Hematopoietic multipotent progenitor cell treated with erythropoietin and hydrocortisone succinate and interleukin-3 and kit ligand, for 6 days (in vitro differentiated cells): ENCODE data around the gene PGRMC1.
A peak's percentile ranks its signal among the peaks of the same experiment; 100 is the strongest.
"Not testable (repeated sequence)": the region's sequence is repeated elsewhere in the genome, so short reads cannot be mapped to it uniquely, and the experiment has no call there.

Source experiments
- DNase-seq: peaks from one replicate; pipeline ENCODE4 v3.0.0-alpha.2; 2015

PGRMC1 gene

DNA sequence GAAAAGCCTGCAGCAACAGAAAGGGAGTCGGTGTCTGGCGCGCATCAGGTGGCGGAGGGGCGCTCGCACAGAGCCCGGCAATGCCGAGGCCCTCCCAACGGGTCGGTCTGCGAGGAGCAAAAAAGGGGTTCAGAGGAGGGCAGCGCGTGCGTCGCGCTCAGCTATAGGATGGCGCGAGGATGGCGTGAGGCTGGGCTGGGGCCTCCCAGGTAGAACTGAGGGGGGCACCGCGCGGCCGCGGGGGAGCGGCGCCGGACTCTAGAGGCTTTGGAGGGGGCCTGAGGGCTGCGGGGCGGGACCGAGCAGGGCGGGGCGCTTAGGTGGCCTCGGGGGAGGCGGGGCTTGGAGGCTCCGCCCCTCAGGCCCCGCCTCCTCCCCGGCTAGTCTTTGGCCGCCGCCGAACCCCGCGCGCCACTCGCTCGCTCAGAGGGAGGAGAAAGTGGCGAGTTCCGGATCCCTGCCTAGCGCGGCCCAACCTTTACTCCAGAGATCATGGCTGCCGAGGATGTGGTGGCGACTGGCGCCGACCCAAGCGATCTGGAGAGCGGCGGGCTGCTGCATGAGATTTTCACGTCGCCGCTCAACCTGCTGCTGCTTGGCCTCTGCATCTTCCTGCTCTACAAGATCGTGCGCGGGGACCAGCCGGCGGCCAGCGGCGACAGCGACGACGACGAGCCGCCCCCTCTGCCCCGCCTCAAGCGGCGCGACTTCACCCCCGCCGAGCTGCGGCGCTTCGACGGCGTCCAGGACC is at the start of gene PGRMC1:
Gene PGRMC1 (plus strand): TSS at position 414 of the 751 bp plus-strand sequence. CDS start 79 bp downstream, at position 493.
- DNase-seq = peak; percentile 85

DNA sequence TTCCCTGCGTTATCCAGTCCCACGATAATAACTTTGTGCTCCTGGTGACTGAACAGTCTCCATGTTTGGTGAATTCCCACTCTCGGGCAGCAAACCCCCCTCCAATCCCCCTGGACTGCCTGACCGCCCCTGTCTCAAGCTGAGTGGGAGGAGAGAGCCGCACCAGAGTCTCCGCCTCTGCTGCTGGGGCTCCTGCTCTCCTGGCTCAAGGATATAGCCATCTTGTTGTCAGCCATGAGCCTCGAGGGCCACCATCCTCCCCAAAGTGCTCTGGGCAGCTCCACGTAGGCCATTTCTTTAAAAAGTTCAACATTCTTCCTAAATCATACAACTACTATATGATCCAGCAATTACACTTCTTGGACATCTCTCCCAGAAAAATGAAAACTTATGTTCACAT is 49.3 kb upstream of the PGRMC1 start:
- DNase-seq = no peak

DNA sequence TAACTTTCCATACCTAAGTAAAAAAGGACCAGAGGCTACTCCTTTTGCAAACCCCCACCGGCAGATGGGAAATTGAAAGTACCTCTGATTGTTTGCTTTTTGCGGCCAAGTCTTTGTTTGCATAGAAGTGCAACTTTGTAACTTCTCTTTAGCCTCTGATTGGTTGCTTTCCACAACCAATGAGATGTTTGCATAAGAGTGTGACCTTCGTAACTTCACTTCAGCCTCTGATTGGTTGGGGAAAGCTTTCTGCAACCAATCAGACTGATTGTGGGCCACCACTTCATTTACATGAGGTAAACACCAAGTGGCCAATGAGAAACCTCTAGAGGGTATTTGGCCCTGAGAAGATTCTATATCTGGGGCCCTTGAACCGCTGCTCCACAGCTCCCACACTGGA is 48.8 kb upstream of the PGRMC1 start:
- DNase-seq = no peak

DNA sequence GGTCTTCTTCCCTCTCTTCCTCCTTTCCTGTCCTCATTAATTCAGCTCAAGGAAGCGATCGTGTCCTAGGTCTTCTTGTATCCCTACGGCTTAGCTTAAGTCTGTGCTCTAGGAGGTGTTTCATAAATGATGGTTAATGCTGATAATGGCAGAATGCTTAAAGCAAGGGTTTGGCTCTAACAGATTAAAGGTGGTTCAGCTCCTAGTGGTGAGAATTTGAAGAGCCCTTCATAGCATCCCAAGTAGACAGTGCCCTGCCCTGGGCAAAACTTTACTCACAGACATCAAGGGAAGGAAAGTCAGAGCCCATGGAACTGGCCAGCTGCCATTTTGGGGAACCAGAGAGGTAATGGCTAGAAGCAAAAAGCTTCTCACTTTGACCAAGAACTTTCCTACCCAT is 47.0 kb upstream of the PGRMC1 start:
- DNase-seq = no peak

DNA sequence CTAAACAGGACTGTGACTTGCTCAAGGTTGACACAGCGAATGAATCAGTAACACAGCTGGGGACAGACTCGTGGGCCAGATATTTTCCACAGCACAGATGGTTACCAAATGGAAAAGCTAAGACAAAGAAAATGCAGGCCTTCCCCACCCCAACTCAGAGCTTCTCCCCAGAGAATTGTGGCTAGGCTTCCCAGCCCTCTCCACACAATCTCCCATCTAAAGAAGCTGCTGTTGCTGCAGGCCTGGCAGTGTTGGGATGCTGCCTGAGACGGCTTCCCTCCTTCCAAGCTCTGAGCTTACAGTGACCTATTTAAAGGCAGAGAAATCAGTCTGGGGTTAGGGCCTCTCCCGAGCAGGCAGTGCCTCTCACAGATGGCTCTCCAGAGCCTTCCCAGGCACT is 46.5 kb upstream of the PGRMC1 start:
- DNase-seq = no peak

DNA sequence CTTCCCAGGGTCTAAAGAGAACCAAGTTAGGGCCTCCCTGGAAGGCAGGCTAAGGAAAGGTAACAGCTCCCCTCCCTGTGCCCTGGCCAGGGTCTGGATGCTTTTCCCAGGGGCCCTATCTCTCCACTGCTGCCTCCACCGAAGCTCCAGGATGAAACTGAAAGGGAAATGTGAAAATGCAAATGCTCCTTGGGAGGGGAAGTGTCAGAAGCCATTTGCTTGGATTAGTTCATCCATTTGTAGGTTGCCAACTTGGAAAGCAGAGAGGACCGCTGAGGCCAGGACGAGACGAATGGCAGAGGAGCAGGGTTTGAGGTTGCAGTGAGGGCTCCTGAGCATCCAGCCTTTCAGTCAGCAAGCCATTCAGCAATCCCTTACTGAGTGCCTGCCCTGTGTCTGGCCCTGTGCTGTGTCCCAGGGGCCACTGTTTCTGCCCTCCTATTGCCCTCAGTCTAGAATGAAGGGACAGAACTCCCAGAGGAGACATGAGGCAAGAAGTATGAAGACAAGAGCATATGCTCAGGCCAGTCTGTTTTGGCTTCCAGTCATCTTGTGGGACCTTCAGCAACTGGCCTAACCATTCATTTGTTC is 45.9 kb upstream of the PGRMC1 start:
- DNase-seq = no peak

DNA sequence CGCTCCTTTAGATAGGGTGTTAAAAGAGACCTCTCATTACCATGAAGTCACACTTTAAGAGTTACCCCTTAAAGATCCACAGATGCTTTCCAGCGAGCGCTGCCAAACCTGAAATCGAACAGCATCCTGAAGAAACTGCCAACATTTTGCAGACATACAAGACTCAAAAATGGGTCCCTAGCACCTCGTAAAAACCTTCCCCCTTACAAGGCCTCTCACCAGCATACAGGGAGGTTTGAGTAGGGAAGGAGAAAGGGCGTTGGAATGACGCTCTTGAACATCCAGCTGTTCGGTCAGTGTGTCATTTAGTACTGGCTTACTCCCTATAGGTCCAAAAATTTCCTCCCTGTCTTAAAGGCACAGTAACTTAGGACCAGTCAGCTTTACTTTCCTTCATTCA is 45.3 kb upstream of the PGRMC1 start:
- DNase-seq = no peak

DNA sequence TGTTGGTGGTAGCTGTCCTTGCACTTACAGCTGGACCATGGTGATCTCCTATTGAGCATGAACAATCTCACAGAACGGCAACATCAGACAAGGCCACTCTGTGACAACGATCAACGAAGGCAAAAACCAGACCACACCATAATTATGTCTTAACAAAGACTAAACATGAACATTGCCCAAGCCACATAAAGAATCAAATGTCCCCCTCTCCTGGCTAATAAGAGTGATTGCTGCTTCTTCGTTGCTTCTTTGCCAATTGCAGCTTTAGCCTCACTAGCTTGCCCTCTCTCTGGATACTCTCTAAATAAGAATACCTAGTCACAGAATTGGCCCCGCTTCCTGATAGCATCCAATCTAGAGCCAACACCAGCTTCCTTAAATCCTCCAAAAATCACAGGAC is 41.5 kb upstream of the PGRMC1 start:
- DNase-seq = peak; percentile 35

DNA sequence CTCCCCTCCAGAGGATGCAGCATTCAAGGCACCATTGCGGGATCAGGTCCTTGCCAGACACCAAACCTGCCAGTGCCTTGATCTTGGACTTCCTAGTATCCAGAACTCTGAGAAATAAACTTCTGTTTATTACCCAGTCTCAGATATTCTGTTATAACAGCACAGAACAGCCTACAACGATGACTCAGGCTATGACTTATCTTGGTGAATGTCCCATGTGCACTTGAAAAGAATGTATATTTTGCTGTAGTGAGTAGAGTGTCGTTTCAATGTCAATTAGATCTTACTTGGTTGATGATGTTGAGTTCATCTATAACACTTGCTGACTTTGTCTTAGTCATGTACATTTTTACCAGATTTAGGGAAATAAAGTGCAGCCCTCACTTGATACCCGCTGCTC is 34.5 kb upstream of the PGRMC1 start:
- DNase-seq = no peak

DNA sequence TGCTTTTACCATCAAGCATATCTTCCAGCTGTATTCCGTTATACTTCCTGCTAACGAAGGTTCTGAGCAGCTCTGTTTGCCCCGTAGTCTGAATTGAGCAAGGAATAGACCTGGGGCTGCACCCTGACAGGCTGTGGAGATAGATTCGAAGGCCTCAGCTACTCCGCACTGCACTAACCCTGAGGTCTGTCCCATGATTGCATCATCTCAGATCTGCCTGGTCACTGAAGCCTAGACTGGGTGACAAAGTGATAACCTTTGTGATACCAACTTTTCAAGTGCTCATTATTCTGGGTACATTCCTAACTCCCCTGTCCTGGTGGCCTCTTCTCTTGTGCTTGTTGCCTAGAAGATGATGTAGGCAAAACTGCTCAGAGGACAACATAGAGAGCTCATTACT is 29.9 kb upstream of the PGRMC1 start:
- no peak for DNase-seq

DNA sequence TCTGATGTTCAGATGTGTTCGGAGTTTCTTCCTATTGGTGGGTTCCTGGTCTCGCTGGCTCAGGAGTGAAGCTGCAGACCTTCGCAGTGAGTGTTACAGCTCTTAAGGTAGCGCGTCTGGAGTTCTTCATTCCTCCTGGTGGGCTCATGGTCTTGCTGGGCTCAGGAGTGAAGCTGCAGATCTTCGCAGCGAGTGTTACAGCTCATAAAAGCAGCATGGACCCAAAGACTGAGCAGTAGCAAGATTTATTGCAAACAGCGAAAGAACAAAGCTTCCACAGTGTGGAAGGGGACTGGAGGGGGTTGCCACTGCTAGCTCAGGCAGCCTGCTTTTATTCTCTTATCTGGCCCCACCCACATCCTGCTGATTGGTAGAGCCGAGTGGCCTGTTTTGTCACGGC is 28.6 kb upstream of the PGRMC1 start:
- DNase-seq = not testable (repeated sequence)

DNA sequence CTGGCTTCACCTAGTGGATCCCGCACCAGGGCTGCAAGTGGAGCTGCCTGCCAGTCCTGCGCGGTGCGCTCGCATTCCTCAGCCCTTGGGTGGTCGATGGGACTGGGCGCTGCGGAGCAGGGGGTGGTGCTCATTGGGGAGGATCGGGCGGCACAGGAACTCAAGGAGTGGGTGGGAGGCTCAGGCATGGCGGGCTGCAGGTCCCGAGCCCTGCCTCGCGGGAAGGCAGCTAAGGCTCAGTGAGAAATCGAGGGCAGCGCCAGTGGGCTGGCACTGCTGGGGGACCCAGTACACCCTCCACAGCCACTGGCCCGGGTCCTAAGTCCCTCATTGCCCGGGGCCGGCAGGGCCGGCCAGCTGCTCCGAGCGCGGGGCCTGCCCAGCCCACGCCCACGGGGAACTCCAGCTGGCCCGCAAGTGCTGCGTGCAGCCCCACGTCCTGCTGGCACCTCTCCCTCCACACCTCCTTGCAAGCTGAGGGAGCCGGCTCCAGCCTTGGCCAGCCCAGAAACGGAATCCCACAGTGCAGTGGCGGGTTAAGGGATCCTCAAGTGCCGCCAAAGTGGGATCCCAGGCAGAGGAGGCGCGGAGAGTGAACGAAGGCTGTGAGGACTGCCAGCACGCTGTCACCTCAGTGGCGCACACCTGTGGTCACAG is 27.6 kb upstream of the PGRMC1 start:
- no peak for DNase-seq

DNA sequence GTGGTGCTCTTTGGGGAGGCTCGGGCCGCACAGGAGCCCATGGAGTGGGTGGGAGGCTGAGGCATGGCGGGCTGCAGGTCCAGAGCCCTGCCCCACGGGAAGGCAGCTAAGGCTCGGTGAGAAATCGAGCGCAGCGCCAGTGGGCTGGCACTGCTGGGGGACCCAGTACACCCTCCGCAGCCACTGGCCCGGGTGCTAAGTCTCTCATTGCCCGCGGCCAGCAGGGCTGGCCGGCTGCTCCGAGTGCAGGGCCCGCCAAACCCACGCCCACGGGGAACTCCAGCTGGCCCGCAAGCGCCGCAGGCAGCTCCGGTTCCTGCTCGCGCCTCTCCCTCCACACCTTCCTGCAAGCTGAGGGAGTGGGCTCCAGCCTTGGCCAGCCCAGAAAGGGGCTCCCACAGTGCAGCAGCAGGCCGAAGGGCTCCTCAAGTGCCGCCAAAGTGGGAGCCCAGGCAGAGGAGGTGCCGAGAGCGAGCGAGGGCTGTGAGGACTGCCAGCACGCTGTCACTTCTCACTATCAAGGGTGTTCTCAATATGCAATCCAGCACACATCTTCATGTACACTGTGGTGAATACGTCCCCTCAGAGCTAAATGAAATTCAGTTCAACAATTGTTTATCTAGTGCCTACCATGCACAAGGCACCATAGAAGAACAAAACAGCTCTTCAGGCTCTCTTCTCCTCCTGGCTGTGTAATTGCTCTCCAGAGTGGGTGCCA is 25.0 kb upstream of the PGRMC1 start:
- not testable (repeated sequence) for DNase-seq

DNA sequence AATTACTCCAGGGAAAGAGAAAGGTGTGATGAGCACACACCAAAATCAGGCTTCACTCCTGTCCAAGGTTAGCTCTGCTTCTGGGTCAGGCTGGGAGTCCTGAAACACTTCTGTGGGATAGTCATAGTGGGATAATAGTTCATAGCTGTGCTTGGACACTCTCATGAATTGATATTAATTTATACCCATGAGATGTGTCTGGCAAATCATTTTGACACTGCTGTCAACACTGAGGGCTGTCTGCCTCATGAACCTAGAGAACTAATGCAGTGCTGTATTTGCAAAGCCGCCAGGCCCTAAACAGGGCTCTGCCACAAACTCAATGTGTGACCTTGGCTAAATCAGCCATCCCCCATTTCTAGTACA is 24.5 kb upstream of the PGRMC1 start:
- DNase-seq = no peak

DNA sequence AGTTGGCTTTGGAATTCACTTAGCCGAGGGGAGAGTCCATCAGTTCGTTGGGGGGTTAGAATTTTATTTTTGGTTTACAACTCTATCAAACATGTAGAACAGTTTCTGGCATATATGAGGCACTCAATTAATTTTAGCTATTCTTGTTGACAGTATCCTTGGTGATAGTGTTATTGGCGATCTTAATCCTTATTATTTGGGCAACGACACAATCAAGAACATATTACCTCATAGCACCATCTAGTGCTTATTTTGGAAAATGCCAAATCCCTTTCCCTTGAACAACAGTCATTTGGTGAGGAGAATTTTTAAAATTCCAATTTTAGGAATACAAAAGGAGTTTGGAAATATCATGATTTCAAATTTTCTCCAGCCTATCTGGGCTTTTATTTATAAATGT is 17.9 kb upstream of the PGRMC1 start:
- DNase-seq = peak; percentile 29

DNA sequence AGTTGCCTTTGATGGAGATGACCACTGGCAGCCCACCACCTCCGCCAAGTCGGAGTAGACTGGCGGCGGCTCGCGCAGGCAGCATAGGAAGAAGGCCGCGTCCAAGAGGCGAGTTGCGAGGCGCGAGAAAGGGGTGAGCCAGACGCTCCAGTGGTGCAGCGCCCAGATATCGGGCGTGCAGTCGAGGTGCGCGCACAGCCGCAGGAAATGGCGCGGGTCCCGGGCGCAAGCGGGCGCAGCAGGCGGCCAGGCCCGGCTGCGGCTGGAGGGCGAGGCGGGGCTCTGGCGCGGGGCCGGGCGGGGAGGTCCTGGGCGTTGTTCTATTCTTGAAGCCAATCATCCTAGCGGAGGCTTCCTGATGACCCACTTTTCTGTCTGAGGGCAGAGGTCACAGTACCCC is 13.2 kb upstream of the PGRMC1 start:
- DNase-seq = no peak

DNA sequence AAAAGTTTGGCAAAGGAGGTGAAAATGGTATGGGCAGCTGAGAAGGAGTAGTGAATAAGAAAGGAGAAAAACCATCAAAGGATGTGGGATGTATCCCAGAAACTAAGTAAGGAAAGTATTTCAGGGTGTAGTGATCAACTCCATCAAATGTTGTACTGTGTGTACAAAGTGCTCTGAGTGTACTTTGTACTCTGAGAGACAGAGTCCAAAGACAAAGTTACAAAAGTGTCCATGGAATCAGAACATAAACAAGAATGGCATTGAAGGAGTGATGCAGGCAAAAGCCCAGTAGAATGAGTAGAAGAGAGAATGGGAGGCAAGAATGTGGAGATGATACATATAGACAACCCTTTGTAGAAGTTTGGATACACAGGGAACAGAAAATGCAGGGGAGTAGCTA is 12.3 kb upstream of the PGRMC1 start:
- DNase-seq = no peak

DNA sequence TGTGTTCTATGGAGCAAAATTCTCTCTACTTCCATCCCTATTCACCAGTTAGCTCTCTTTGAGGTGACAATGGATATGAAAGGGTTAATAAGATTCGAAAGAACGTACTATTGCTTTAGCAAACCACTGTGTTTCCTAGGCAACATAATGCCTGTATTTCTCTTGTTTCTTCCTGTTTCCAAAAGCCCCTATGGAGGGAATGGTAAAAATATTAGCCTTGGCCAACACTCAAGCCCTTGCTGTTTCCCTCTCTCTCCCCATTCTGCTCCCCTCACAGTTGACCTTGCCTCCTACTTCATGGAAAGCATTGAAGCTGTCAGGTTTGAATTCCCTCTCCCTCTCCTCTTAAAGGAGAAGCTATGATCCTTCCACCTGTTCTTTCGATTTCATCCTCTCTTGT is 9.6 kb upstream of the PGRMC1 start:
- DNase-seq = peak; percentile 7

DNA sequence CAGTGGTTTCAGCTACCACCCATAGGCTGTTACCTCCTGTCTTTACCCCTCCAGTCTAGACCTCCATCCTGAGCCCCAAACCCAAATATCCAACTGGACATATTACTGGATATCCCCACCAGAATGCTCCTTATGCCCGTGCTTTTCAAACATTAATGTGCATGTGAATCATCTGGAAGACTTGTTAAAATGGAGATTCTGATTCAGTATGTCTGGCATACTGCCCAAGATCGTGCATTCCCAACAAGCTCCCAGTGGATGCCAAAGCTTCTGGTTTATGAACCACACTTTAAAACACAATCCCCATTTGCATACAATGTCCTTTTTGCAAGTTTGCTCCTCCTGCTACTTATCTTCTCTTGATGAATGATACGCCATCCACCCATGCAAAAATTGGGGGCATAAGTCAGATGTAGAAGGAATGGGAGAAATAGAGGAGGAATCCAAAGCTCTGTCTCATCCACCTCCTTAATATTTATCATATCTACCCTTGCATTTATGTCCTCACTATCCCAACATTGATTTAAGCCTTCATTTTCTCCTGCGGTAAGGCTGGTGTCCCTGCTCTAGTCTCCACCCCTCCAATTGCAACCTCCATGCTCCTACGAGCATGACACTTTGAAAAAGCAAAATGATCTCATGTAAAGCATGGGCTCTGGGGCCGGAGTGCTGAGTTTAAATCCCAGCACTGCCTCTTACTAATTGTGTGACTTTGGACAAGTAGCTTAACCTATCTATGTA is 7.4 kb upstream of the PGRMC1 start:
- DNase-seq = no peak

DNA sequence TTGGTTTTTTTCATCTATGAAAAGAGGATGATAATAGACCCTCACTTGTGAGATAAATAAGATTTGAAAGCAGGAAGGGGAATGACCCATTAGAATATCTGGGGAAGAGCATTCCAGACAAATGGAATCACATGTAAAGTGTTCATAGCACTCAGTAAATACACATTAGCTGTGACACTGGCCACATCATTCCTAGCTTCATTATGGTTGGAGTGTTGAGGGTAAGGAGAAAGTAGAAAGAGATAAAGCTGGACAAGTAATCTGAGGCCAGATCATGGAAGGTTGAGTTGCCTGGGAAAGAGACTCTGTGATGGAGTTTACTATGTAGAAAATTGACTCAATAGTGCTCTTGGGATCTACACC is 6.9 kb upstream of the PGRMC1 start:
- DNase-seq = no peak

DNA sequence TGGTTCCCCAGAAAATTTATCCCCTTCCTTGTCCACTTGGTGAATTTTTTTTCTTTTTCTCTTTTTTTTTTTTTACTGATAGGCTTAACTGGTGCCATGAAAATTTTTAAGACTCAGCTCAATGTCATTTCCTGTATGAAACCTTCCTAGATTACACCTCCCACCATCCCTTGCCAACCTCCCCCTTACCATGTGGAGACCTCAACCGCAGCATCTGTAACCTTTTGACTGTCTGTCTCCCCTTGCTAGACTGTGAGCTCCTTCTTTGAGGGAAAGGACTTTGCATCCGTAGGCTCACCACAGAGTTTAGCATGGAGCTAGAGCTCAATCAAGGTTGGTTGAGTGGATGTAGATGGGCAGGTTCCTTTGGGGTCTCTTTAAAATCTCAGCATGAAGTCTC is 5.2 kb upstream of the PGRMC1 start:
- no peak for DNase-seq

DNA sequence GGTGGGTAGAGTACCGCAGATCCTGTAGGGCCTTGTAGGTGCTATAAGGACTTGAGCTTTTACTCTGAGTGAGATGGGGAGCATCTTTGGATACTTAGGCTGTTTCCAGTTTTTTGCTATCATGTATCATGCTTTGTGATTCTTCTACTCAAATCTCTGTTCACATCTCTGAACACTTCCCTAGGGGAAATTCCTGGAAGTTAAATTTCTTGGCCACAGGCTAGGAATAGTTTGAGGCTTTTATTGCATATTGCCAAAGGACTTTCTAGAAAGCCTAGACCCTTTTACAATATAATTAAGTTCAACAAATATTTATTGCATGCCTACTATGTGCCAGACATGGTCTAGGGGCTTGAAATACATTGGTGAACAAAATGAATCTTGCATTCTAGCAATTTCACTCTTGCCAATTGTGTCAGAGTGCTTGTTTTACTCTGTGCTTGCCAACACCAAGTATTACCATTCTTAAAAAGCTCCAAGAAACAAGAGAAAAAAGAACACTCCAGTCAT is 4.1 kb upstream of the PGRMC1 start:
- no peak for DNase-seq

DNA sequence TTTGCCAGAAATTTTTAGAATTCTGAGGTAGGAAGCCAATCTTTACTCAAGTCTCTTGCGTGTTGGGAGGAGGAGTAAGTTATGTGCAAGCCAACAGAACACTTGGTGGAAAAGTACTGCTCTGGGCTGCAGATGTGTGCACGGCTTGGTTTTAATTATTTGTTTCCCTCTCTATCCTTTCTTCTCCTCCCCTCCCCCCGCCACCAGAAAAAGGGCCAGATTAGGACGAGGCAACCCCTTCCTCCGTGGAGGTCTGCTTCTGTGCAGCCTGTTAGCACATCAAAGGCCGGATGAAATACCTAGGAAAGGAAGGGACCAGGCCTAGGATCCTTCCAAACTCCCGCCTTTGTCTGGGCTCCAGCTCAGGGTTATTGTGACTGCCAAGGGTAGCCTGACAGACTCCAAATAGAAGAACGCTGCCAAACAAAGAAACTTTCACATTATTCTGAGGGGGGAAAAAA is 1.0 kb upstream of the PGRMC1 start:
- no peak for DNase-seq
